Activated naive CD4-positive, alpha-beta T cell treated with anti-CD3 and anti-CD28 coated beads, Interleukin-2, amount 50 U/mL, for 72 hours (primary cell): ENCODE data around the gene DOC2B. TPM values are rescaled to one million over a fixed set of nuclear protein-coding genes. Genes with fewer than 3 reads are reported as not detected.
"Not testable (repeated sequence)": the region's sequence is repeated elsewhere in the genome, so short reads cannot be mapped to it uniquely, and the experiment has no call there.

Source experiments
- ATAC-seq, 2 donors: fragments of 150-1000 bp; cut with Tn5 transposase; 2 replicates each; pipeline ENCODE4 v1.10.0; 2021; ENCODE audit warnings: mild to moderate bottlenecking in 2 of 2, moderate library complexity in 2 of 2
- DNase-seq, 2 donors: peaks; one replicate each; pipeline ENCODE4 v3.0.0; 2021 to 2022; ENCODE audit warnings: low spot score in 2 of 2
- H3K27ac Mint-ChIP-seq, 2 donors: one replicate each; pipeline ENCODE4 v1.8.0; 2022; ENCODE audit warnings: mild to moderate bottlenecking in 2 of 2, mixed read lengths in 2 of 2
- H3K36me3 Mint-ChIP-seq, 2 donors: one replicate each; pipeline ENCODE4 v1.8.0; 2022; ENCODE audit warnings: mixed read lengths in 2 of 2
- H3K9me3 Mint-ChIP-seq, 2 donors: one replicate each; pipeline ENCODE4 v1.8.0; 2022; ENCODE audit warnings: mixed read lengths in 2 of 2
- total RNA-seq, 2 donors: library from RNA; stranded (reverse); gene quantifications; one replicate each; pipeline ENCODE4 v1.2.3, GENCODE V29; 2022

The DOC2B gene
- total RNA-seq, 2 donors from 2014 or later, result 0.64 TPM; not detected in 1

DNA sequence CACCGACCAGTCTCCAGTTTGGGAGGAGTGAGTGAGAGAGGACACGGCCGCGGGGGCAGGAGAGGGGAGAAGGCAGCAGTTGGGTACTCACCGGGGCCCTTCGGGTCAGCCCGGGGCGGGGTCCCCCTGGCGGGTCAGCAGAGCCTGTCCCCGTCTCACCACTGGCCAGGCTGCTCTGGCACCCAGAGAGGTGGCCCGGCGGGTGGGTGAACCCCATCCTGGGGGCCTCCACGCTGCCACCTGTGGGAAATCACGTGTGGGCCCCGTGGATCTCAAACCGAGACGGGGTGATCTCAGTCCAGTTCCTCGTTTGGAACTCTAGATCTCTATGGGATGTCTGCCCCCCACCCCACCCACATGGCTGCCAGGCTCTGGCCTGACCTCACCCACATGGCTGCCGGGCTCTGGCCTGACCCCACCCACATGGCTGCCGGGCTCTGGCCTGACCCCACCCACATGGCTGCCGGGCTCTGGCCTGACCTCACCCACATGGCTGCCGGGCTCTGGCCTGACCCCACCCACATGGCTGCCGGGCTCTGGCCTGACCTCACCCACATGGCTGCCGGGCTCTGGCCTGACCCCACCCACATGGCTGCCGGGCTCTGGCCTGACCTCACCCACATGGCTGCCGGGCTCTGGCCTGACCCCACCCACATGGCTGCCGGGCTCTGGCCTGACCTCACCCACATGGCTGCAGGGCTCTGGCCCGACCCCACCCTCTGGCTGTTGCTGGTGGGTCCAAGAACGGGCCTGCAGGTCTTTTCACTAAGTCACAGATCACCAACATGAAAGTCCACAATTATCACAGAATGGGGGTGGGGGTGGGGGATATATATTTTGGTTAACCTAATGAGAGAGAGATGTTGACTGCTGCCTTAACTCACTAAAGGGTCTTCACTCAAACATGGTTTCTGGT lies 34.4 kb upstream of the DOC2B start:
- not testable (repeated sequence) for DNase-seq, H3K27ac Mint-ChIP-seq, ATAC-seq, H3K36me3 Mint-ChIP-seq, H3K9me3 Mint-ChIP-seq

DNA sequence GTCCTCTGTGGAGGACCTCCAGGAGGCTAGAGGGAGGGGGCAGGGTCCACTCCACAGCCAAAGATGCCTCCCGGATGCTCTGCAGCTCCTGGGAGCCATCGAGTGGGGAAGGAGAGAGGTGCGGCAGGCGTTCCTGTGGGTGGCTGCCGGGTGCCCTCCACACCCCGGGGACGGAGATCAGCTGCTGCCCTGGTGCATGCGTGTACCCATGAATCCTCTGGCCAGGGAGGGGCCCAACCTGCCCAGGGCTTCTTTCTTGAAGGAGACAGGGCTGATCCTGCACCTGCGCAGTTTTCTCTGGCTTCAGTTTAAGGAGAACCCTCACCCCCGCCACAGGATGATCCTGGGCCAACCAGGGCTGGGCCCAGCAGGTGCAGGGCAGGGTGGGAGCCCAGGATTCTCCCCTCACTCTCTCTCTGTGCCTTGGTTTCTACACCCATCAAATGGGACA lies 33.5 kb upstream of the DOC2B start:
- H3K9me3 Mint-ChIP-seq, result no peaks in the 10 kb centered on the region
- no peaks in the 10 kb centered on the region for H3K36me3 Mint-ChIP-seq
- H3K27ac Mint-ChIP-seq, result no peak overlapping the region
- DNase-seq, result no peak
- no peak for ATAC-seq

DNA sequence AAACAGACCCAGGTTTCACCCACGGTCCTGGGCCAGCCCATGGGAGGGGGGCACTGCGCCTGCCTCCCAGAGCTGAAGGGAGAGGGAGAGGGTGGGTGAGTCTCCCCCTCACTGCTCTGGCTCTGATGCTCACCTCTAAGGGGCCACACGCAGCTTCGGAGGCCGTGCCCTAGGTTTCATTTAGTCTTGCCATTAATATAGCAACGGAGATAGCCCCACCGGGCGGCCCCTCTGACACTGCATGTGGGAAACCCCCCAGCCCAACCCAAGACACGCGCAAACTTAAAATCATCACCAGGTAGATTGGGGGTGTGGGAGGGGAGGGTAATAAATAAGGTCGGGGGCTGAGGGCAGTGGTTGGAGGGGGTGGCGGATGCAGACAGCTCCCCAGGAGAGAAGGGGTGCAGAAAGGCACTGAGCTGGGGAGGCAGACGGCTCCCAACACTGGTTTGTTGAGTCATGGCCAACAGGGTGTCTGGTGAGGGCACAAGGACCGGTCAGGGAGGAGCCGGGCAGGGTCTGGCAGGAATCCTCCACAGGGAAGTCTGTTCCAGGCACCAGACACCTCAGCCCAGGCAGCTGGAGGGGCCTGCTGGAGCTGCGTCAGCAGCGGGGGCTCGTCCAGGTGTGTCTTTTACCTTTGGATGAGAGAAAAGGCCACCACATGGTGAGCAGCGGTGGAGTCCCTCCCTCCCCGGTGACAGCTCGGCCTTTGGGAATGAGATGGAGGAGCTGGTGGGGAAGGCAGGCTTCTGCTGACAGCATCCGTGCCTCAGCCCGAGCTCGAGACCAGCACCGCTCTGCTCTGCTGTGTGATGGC lies 32.0 kb upstream of the DOC2B start:
- no peak overlapping the region for H3K27ac Mint-ChIP-seq
- DNase-seq (no peak), ATAC-seq (no peak)
- H3K9me3 Mint-ChIP-seq, result no peaks in the 10 kb centered on the region
- no peaks in the 10 kb centered on the region for H3K36me3 Mint-ChIP-seq

DNA sequence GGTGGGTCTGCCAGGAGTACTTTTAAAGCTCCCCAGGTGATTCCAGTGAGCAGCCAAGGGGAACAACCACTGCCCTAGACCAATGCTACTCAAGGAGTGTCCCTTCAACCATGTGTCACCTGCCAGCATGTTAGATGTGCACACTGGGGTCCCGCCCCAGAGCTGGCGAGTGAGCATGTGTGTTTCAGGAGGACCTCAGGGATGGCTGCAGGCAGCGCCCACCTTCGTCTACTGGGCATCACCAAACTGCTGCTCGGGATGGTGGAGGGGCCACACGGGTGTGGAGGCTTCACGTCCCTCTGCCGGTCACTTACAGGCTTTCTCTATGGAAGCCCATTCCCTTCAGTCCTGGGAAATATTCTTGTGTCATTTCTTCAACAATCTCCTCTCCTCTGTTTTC lies 29.0 kb upstream of the DOC2B start:
- ATAC-seq, result no peak
- Mint-ChIP-seq H3K36me3 (peaks cover 0 to 6% of the 10 kb centered on the region in 2 donors), H3K27ac (no peak overlapping the region), H3K9me3 (peaks cover 0 to 6% of the 10 kb centered on the region in 2 donors)
- DNase-seq, result no peak

DNA sequence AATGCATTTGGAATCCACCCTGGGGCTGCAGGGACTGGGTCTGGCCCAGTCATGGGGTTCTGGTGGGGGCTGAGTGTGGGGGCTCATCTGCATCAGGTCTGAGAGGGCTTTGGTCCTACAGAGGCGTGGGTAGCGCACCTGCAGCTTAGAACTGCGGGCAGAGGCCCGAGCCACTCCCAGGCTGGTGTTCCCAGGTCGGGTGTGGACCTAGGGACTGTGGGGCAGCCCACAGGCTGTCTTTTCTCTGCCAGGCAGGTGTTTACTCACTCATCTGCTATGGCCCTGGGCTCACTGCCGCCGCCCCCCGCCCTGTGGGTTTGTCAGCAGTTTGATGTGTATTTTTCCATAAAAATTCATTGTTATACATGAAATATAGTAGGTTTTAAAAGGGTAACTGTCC lies 27.0 kb upstream of the DOC2B start:
- peaks cover 0 to 6% of the 10 kb centered on the region in 2 donors for H3K9me3 Mint-ChIP-seq
- no peak for ATAC-seq
- H3K27ac Mint-ChIP-seq, result no peak overlapping the region
- no peak for DNase-seq
- peaks cover 0 to 6% of the 10 kb centered on the region in 2 donors for H3K36me3 Mint-ChIP-seq

DNA sequence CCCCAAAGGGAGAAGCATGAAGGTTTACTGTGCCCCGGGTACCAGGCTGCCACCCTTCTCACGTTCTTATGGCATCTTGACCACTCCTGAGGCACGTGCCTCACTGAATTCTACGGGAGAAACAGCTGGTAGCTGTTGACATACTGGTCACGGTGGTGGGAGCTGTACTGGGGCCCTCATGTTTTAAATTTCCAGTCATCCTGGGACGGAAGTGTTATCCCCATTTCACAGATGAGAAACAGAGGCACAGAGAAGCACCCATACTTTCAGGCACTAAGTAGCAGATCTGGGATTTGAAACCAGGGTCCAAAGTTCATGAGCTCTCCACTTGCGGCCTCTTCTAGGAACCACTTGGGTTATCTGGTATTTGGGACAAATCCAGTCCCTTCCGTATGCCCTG lies 26.3 kb upstream of the DOC2B start:
- DNase-seq (no peak), ATAC-seq (no peak)
- H3K27ac Mint-ChIP-seq, result no peak overlapping the region
- H3K9me3 Mint-ChIP-seq, result peaks cover 0 to 6% of the 10 kb centered on the region in 2 donors
- H3K36me3 Mint-ChIP-seq, result peaks cover 0 to 6% of the 10 kb centered on the region in 2 donors

DNA sequence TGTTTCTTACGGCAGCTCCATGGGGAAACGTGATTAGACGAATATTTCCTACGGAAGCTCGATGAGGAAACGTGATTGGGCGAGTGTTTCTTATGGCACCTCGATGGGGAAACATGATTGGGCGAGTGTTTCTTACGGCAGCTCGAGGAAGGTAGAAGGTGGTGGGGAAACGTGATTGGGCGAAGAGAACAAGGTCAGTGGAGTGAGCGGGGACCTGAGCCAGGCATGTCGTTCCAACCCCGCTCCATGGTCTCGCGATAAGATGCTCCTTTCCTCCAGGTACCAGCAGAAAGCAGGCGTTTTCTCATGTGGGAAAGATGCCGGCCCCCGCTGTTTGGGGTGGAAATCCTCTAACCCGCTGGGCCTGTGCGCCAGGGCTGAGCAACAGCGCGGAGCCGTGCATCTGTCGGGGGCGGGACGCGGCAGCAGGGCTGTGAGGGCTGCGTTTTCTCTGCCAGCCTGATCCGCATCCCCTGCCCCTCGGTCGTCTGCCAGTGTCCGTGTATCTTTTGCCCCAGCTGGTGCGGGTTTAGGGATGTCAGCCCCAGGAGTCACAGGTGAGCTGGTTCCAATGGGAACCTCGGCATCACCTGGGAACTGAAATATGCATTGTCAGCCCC lies 25.6 kb upstream of the DOC2B start:
- no peak for DNase-seq
- Mint-ChIP-seq H3K9me3 (peaks cover 0 to 6% of the 10 kb centered on the region in 2 donors), H3K36me3 (peaks cover 0 to 6% of the 10 kb centered on the region in 2 donors), H3K27ac (no peak overlapping the region)
- ATAC-seq, result no peak

DNA sequence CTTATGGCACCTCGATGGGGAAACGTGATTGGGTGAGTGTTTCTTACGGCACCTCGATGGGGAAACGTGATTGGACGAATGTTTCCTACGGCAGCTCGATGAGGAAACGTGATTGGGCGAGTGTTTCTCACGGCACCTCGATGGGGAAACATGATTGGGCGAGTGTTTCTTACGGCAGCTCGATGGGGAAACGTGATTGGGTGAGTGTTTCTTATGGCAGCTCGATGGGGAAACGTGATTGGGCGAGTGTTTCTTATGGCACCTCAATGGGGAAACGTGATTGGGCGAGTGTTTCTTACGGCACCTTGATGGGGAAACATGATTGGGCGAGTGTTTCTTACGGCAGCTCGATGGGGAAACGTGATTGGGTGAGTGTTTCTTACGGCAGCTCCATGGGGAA lies 25.0 kb upstream of the DOC2B start:
- not testable (repeated sequence) for ATAC-seq, H3K9me3 Mint-ChIP-seq, H3K36me3 Mint-ChIP-seq, DNase-seq, H3K27ac Mint-ChIP-seq

DNA sequence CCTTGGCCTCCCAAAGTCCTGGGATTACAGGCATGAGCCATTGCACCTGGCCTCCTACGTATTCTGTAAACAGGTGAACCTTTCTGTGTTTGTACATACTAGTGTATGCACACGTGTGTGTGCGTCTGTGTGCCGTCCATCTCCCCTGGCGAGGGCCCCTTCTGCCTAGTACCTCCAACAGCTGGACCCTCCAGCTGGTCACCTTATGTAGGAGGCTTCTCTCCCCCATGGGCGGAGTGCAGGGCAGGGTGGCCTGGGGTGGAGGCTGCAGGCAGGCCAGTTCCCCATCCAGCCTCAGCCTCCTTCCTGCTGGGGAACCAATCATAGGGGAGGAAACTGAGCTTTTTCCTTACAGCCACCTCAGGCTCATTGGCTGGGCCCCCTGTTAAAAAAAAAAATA lies 24.4 kb upstream of the DOC2B start:
- no peak for ATAC-seq

DNA sequence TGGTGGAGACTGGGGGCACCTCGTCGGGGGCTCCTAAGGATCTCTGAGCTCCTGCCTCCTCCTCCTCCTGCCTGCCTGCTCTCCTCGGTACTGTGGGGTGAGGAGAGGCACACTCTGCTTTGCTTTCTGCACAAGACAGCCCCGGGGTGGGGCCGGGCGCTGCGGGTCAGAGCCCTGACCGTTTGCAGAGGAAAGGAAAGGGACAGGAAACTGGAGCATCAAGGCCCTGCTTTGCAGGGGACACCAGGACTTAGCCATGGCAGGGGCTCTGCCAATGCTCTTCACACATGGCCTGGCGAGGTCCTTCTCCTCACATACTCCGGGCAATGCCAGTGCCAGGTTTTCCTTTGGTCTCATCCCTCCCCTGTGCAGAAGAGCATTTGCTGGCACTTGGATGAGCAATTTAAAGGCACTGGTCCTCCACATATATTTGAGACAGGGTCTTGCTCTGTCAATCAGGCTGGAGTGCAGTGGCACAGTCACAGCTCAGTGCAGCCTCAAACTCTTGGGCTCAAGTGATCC lies 23.8 kb upstream of the DOC2B start:
- peaks cover 0 to 6% of the 10 kb centered on the region in 2 donors for H3K9me3 Mint-ChIP-seq
- H3K27ac Mint-ChIP-seq, result no peak overlapping the region
- no peak for ATAC-seq
- no peak for DNase-seq
- H3K36me3 Mint-ChIP-seq, result peaks cover 0 to 6% of the 10 kb centered on the region in 2 donors

More for the DNA sequence above, 24.4 kb upstream of the DOC2B start:
- H3K9me3 Mint-ChIP-seq, result peaks cover 0 to 6% of the 10 kb centered on the region in 2 donors
- peaks cover 0 to 6% of the 10 kb centered on the region in 2 donors for H3K36me3 Mint-ChIP-seq
- DNase-seq, result no peak
- no peak overlapping the region for H3K27ac Mint-ChIP-seq

DNA sequence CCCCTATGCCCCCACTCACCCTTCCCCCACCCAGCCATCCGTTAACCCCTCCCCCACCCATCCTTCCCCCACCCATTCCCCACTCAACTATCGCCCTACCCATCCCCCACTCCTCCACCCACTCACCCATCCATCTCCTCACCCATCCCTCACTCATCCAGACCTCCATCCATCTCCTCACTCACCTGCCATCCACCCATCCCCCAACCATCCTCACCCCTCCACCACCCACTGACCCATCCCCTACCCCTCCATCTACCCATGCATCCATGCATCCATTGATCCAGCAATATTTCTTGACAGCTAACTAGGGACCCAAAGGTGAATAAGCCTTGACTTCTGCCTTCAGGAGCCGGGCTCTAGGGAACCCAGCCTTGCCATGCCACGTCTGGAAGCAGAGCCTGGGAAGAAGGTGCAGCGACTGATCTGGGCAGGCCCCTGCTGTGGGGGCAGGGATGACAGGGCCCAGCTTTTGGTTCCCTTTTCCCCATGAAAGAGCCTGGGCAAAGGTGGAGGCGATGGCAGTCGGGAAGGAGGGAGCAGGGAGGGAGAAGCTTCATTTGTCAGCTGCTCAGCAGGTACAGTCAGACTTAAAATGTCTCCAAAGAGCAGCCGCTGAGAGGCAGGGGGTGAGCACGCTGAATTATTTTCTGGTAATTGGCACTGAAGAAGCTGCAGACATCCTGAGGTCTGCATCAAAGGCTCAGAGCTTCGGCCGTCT lies 23.1 kb upstream of the DOC2B start:
- ATAC-seq (no peak), DNase-seq (no peak)
- peaks cover 0 to 6% of the 10 kb centered on the region in 2 donors for H3K36me3 Mint-ChIP-seq
- H3K27ac Mint-ChIP-seq, result no peak overlapping the region
- peaks cover 0 to 6% of the 10 kb centered on the region in 2 donors for H3K9me3 Mint-ChIP-seq

DNA sequence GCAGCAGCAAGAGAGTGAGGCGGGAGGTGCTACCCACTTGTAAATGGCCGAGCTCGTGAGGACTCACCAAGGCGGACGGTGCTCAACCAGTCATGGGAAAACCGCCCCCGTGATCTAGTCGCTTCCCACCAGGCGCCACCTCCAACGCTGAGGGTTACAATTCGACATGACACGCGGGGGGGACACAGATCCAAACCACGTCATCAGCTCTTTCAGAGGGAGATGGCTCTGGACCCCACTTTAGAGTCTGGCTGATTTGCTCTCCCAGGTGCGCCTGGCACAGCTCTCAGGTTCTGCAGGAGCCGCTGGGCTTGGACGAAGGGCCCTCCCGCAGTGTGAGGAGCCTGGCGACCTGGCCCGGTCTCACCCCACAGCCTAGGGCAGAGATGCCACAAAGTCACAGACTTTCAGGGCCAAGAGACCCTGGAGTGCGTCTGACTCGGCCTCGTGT lies 21.1 kb upstream of the DOC2B start:
- peaks cover 0 to 6% of the 10 kb centered on the region in 2 donors for H3K9me3 Mint-ChIP-seq

DNA sequence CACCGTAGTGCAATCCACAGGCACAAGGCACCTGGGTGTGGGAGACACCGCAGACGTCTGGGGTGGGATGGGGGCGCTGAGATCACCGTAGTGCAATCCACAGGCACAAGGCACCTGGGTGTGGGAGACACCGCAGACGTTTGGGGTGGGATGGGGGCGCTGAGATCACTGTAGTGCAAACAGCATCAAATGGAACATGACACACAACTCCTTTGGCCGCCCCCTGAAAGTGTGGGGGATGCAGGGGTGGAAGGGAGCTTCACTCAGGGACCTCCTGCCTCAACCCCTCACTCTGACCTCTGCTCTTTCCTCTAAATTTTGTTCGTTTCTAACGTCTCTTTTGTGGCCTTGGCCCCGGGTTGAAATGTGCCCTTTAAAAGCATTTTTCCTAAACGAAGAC lies 20.3 kb upstream of the DOC2B start:
- ATAC-seq, H3K9me3 Mint-ChIP-seq, DNase-seq, H3K27ac Mint-ChIP-seq, H3K36me3 Mint-ChIP-seq: not testable (repeated sequence)

More for the DNA sequence above, 21.1 kb upstream of the DOC2B start:
- Mint-ChIP-seq H3K36me3 (peaks cover 0 to 6% of the 10 kb centered on the region in 2 donors), H3K27ac (no peak overlapping the region)
- ATAC-seq (no peak), DNase-seq (no peak)

DNA sequence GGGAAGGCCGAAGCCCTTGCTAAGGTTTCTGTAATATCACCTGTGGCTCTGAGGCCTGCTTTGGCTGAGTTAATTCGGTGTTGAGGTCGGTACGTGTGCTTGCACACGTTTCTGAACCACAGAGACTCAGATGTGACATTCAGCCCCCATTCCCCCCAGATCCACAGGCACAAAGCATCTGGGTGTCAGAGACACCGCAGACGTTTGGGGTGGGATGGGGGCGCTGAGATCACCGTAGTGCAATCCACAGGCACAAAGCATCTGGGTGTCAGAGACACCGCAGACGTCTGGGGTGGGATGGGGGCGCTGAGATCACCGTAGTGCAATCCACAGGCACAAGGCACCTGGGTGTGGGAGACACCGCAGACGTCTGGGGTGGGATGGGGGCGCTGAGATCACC lies 19.8 kb upstream of the DOC2B start:
- H3K36me3 Mint-ChIP-seq, DNase-seq: not testable (repeated sequence)

DNA sequence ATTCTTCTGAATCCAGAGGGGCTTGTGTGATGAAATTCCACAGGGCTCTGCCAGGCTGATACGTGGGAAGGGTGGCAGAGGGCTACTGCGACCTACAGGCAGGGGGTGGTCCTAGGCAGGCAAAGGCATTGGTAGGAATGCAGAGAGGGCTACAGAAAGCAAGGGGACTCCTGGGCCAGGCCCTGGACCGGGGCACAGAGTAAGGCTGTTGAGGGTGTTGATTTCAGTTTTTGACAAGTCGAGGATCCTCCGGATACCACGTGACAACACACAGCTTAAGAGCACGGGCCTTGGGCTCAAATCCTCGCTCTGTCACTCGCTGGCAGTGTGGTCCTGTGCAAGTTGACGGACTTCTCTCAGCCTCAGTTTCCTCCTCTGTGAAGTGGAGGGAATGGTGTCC lies 19.1 kb upstream of the DOC2B start:
- no peaks in the 10 kb centered on the region for H3K9me3 Mint-ChIP-seq
- ATAC-seq, result no peak
- DNase-seq, result no peak
- no peak overlapping the region for H3K27ac Mint-ChIP-seq
- no peaks in the 10 kb centered on the region for H3K36me3 Mint-ChIP-seq

More for the DNA sequence above, 19.8 kb upstream of the DOC2B start:
- not testable (repeated sequence) for H3K27ac Mint-ChIP-seq, ATAC-seq, H3K9me3 Mint-ChIP-seq
